T-cell (primary cell): ENCODE data around the gene OCA2. TPM values are rescaled to one million over a fixed set of nuclear protein-coding genes. Genes with fewer than 3 reads are reported as not detected.

Experiments
- ATAC-seq, 4 experiments: fragments of 200-7000 bp in 3 of 4; fragments of 150-1000 bp in 1 of 4; cut with Tn5 transposase; replicated peaks in 1 of 4; 1 replicate in 3 of 4; 2 replicates in 1 of 4; pipeline ENCODE4 v1.10.0; 2021; ENCODE audit warnings: moderate library complexity in 3 of 4, mild to moderate bottlenecking in 2 of 4, moderate number of reproducible peaks in 1 of 4
- CTCF ChIA-PET, 2 donors: fragments of 300-600 bp; sonication (Branson Sonifier 250); formaldehyde crosslinking; loops; one replicate each; lab custom pipeline; 2022; ENCODE audit warnings: antibody characterized with exemption in 2 of 2; lab: Charles Lee
- POLR2A ChIA-PET, 2 donors: fragments of 300-600 bp; sonication (Branson Sonifier 250); formaldehyde crosslinking; loops; one replicate each; lab custom pipeline; 2022; ENCODE audit warnings: antibody characterized with exemption in 2 of 2; lab: Charles Lee
- DNase-seq, 35 experiments: peaks; one replicate each; pipeline versions ENCODE4 v3.0.0 to v3.0.0-alpha.2; 2013 to 2023
- H3K27ac ChIP-seq: one replicate; pipeline ENCODE4 v1.5.1; 2013; ENCODE audit warnings: low read length
- H3K27me3 ChIP-seq, 2 experiments: replicated peaks in 1 of 2; 1 replicate in 1 of 2; 2 replicates in 1 of 2; pipeline versions ENCODE4 v1.6.1 to v1.7.0; 2013; ENCODE audit warnings: low read length in 1 of 2, mixed read lengths in 1 of 2; ENCODE audit not compliant: control insufficient read depth in 2 of 2, insufficient read depth in 2 of 2; ENCODE audit errors: extremely low read depth in 1 of 2
- H3K36me3 ChIP-seq, 2 donors: 1 replicate in 1 of 2; 2 replicates in 1 of 2; pipeline versions ENCODE4 v1.6.1 to v1.7.0; 2013; ENCODE audit warnings: low read length in 1 of 2; ENCODE audit not compliant: control insufficient read depth in 2 of 2, insufficient read depth in 1 of 2; ENCODE audit errors: extremely low read depth in 1 of 2
- H3K4me1 ChIP-seq, 2 experiments: 1 replicate in 1 of 2; 2 replicates in 1 of 2; pipeline versions ENCODE4 v1.6.1 to v1.7.0; 2013; ENCODE audit warnings: low read length in 2 of 2, mixed read lengths in 1 of 2; ENCODE audit not compliant: insufficient read depth in 2 of 2, control insufficient read depth in 1 of 2; ENCODE audit errors: extremely low read depth in 1 of 2
- H3K4me3 ChIP-seq, 2 donors: 1 replicate in 1 of 2; 2 replicates in 1 of 2; pipeline versions ENCODE4 v1.5.1 to v1.7.0; 2013; ENCODE audit warnings: mild to moderate bottlenecking in 2 of 2, low read length in 1 of 2, moderate library complexity in 1 of 2; ENCODE audit not compliant: control insufficient read depth in 1 of 2; ENCODE audit errors: extremely low read depth in 1 of 2
- H3K9me3 ChIP-seq: 2 replicates; pipeline ENCODE4 v1.7.0; 2013
- H3K27ac Mint-ChIP-seq, 2 donors: one replicate each; pipeline ENCODE4 v1.8.0; 2020 to 2021; ENCODE audit warnings: mild to moderate bottlenecking in 2 of 2, mixed read lengths in 2 of 2
- H3K27me3 Mint-ChIP-seq, 2 donors: one replicate each; pipeline ENCODE4 v1.8.0; 2021 to 2022; ENCODE audit warnings: mixed read lengths in 2 of 2
- H3K36me3 Mint-ChIP-seq: one replicate; pipeline ENCODE4 v1.8.0; 2021; ENCODE audit warnings: mixed read lengths
- H3K4me1 Mint-ChIP-seq, 3 donors: one replicate each; pipeline ENCODE4 v1.8.0; 2020 to 2022; ENCODE audit warnings: mixed read lengths in 3 of 3, mild to moderate bottlenecking in 1 of 3
- H3K4me3 Mint-ChIP-seq, 3 donors: one replicate each; pipeline ENCODE4 v1.8.0; 2020 to 2022; ENCODE audit warnings: mild to moderate bottlenecking in 3 of 3, mixed read lengths in 3 of 3, moderate library complexity in 3 of 3
- H3K9me3 Mint-ChIP-seq, 3 donors: one replicate each; pipeline ENCODE4 v1.8.0; 2020 to 2022; ENCODE audit warnings: mixed read lengths in 3 of 3
- WGBS: methylation state at CpG from one replicate; pipeline ENCODE4 v1.1.5; 2013; ENCODE audit warnings: missing lambda C conversion rate; ENCODE audit not compliant: insufficient coverage; 5-methylcytosine and 5-hydroxymethylcytosine counted together
- total RNA-seq, 35 experiments: library from RNA in 6 of 35; stranded (reverse) in 6 of 35; fragments of 120-200 nt in 1 of 35; gene quantifications; one replicate each; pipeline versions ENCODE4 v1.2.1 to v1.2.4 and lab custom pipeline; 2013 to 2026

Gene OCA2
- total RNA-seq, 5 donors from 2014 or later (not counting 1 experiment from before 2014, with no cell fraction given): 0.19 to 0.67 TPM; not detected in 3

- CTCF ChIA-PET: interaction anchor here in 1 of 2 donors (0.6 kb wide), 1 partner anchor 911 kb away, joined by 7 read pairs; no protein-coding TSS in a partner anchor
- no peaks in the 10 kb centered on the region for H3K4me1 ChIP-seq
- H3K9me3 ChIP-seq: no peaks in the 10 kb centered on the region
- H3K27ac ChIP-seq: no peak overlapping the region
- Mint-ChIP-seq H3K36me3 (no peaks in the 10 kb centered on the region), H3K27ac (no peak overlapping the region), H3K27me3 (peaks cover 12% of the 10 kb centered on the region in 2 donors), H3K4me3 (no peak overlapping the region), H3K4me1 (no peaks in the 10 kb centered on the region), H3K9me3 (no peaks in the 10 kb centered on the region)
- no peak for DNase-seq
- no peak for ATAC-seq
- POLR2A ChIA-PET: no interaction called here
- no peak overlapping the region for H3K4me3 ChIP-seq
- H3K27me3 ChIP-seq: peaks cover 0 to 24% of the 10 kb centered on the region in 2 experiments
- WGBS: 83% methylated on average over 9 of the region's 9 CpGs
- no peaks in the 10 kb centered on the region for H3K36me3 ChIP-seq
These were observed 19.7 kb downstream of the OCA2 start for GRCh38 chr15:28079313-28079969.

GRCh38 chr15:28078191-28078719 lies 20.9 kb downstream of the OCA2 start:
- Mint-ChIP-seq H3K36me3 (no peaks in the 10 kb centered on the region), H3K27me3 (peaks cover 9 to 12% of the 10 kb centered on the region in 2 donors), H3K4me3 (no peak overlapping the region), H3K27ac (no peak overlapping the region), H3K9me3 (no peaks in the 10 kb centered on the region), H3K4me1 (no peaks in the 10 kb centered on the region)
- ChIA-PET CTCF (no interaction called here), POLR2A (no interaction called here)
- ATAC-seq (no peak), DNase-seq (no peak)
- H3K27me3 ChIP-seq: peaks cover 0 to 17% of the 10 kb centered on the region in 2 experiments
- no peak overlapping the region for H3K4me3 ChIP-seq
- H3K4me1 ChIP-seq: no peaks in the 10 kb centered on the region
- no CpG with 5 or more reads among the region's 1 CpG for WGBS
- no peaks in the 10 kb centered on the region for H3K9me3 ChIP-seq
- no peaks in the 10 kb centered on the region for H3K36me3 ChIP-seq
- no peak overlapping the region for H3K27ac ChIP-seq

- POLR2A ChIA-PET: no interaction called here
- Histone ChIP-seq H3K9me3 (no peaks in the 10 kb centered on the region), H3K4me3 (no peak overlapping the region), H3K4me1 (no peaks in the 10 kb centered on the region), H3K36me3 (no peaks in the 10 kb centered on the region), H3K27me3 (peaks cover 0 to 21% of the 10 kb centered on the region in 2 experiments), H3K27ac (no peak overlapping the region)
- Mint-ChIP-seq H3K4me3 (no peak overlapping the region), H3K36me3 (no peaks in the 10 kb centered on the region), H3K27me3 (peaks cover 9 to 18% of the 10 kb centered on the region in 2 donors), H3K4me1 (no peaks in the 10 kb centered on the region), H3K27ac (no peak overlapping the region), H3K9me3 (no peaks in the 10 kb centered on the region)
- WGBS: no CpG with 5 or more reads among the region's 1 CpG
- ATAC-seq (no peak), DNase-seq (no peak)
- CTCF ChIA-PET: no interaction called here
These were observed 23.5 kb downstream of the OCA2 start for GRCh38 chr15:28075573-28075972.

GRCh38 chr15:28068930-28069329 lies 30.2 kb downstream of the OCA2 start:
- H3K9me3 ChIP-seq: no peaks in the 10 kb centered on the region
- H3K36me3 ChIP-seq: no peaks in the 10 kb centered on the region
- CTCF ChIA-PET: no interaction called here
- no CpG with 5 or more reads among the region's 1 CpG for WGBS
- no peak overlapping the region for H3K27ac ChIP-seq
- H3K36me3 Mint-ChIP-seq: no peaks in the 10 kb centered on the region
- no peak overlapping the region for H3K4me3 Mint-ChIP-seq
- no peaks in the 10 kb centered on the region for H3K4me1 Mint-ChIP-seq
- H3K9me3 Mint-ChIP-seq: peaks cover 4 to 6% (median 5%) of the 10 kb centered on the region in 3 donors
- H3K4me3 ChIP-seq: no peak overlapping the region
- peaks cover 0 to 3% of the 10 kb centered on the region in 2 experiments for H3K27me3 ChIP-seq
- H3K4me1 ChIP-seq: no peaks in the 10 kb centered on the region
- H3K27me3 Mint-ChIP-seq: peaks cover 25 to 26% of the 10 kb centered on the region in 2 donors
- POLR2A ChIA-PET: no interaction called here
- no peak for ATAC-seq
- no peak for DNase-seq
- H3K27ac Mint-ChIP-seq: no peak overlapping the region

GRCh38 chr15:28066231-28066630 lies 32.9 kb downstream of the OCA2 start:
- CTCF ChIA-PET: interaction anchor here in 1 of 2 donors (0.6 kb wide), 1 partner anchor 160 kb away, joined by 5 read pairs; no protein-coding TSS in a partner anchor
- Histone ChIP-seq H3K36me3 (no peaks in the 10 kb centered on the region), H3K4me3 (no peak overlapping the region), H3K27me3 (no peaks in the 10 kb centered on the region), H3K9me3 (no peaks in the 10 kb centered on the region), H3K27ac (no peak overlapping the region), H3K4me1 (no peaks in the 10 kb centered on the region)
- no peaks in the 10 kb centered on the region for H3K36me3 Mint-ChIP-seq
- H3K4me1 Mint-ChIP-seq: no peaks in the 10 kb centered on the region
- no peak for ATAC-seq
- no peak overlapping the region for H3K27ac Mint-ChIP-seq
- H3K9me3 Mint-ChIP-seq: peaks cover 8 to 18% (median 16%) of the 10 kb centered on the region in 3 donors
- no peak overlapping the region for H3K4me3 Mint-ChIP-seq
- peaks cover 21 to 26% of the 10 kb centered on the region in 2 donors for H3K27me3 Mint-ChIP-seq
- no peak for DNase-seq
- no CpG with 5 or more reads among the region's 3 CpGs for WGBS
- POLR2A ChIA-PET: no interaction called here

GRCh38 chr15:28060005-28060404 lies 39.1 kb downstream of the OCA2 start:
- ATAC-seq: no peak
- WGBS: 75% methylated on average over 2 of the region's 8 CpGs
- Mint-ChIP-seq H3K9me3 (peaks cover 8 to 24% (median 22%) of the 10 kb centered on the region in 3 donors), H3K36me3 (no peaks in the 10 kb centered on the region), H3K27ac (no peak overlapping the region), H3K4me1 (no peaks in the 10 kb centered on the region), H3K4me3 (no peak overlapping the region), H3K27me3 (peaks cover 3 to 4% of the 10 kb centered on the region in 2 donors)
- ChIA-PET POLR2A (no interaction called here), CTCF (no interaction called here)
- Histone ChIP-seq H3K4me1 (no peaks in the 10 kb centered on the region), H3K9me3 (no peaks in the 10 kb centered on the region), H3K36me3 (no peaks in the 10 kb centered on the region), H3K27ac (no peak overlapping the region), H3K27me3 (peaks cover 0 to 16% of the 10 kb centered on the region in 2 experiments), H3K4me3 (no peak overlapping the region)
- DNase-seq: no peak
